A549 (cell line): ENCODE data around the gene ITCH. TPM values are rescaled to one million over a fixed set of nuclear protein-coding genes. Genes with fewer than 3 reads are reported as not detected.

Source experiments
- ATAC-seq, 2 experiments: fragments of 200-7000 bp in 1 of 2; fragments of >200 bp in 1 of 2; cut with Nextera tagmentation in 1 of 2; cut with Tn5 transposase in 1 of 2; 3 replicates each; pipeline versions ENCODE4 v1.8.0 to v1.9.1; 2018 to 2020; ENCODE audit warnings: mild to moderate bottlenecking in 1 of 2, moderate library complexity in 1 of 2
- CTCF ChIA-PET: fragments of 300-600 bp; sonication (Branson Sonifier 250); formaldehyde crosslinking; extraction: SDS; loops from one replicate; lab custom pipeline; 2021; ENCODE audit warnings: antibody characterized with exemption, inconsistent platforms; lab: Yijun Ruan, JAX
- POLR2A ChIA-PET: fragments of 350-600 bp; formaldehyde crosslinking; extraction: SDS; loops from one replicate; lab custom pipeline; 2021; ENCODE audit warnings: antibody characterized with exemption, inconsistent platforms; lab: Yijun Ruan, JAX
- DNase-seq, 2 experiments: peaks; one replicate each; pipeline versions ENCODE4 v3.0.0 to v3.0.0-alpha.2; 2011 to 2016; ENCODE audit warnings: low read depth in 1 of 2, low spot score in 1 of 2
- FAIRE-seq: peaks from 2 replicates; lab custom pipeline; 2011; peaks lifted over from hg19 to GRCh38; lab: Jason Lieb, UNC
- H3K27ac ChIP-seq, 2 experiments: fragments of >200 bp; sonication (Bioruptor Twin); formaldehyde crosslinking; 3 replicates each; pipeline ENCODE4 v1.5.1; 2016 to 2017
- H3K4me1 ChIP-seq: fragments of >200 bp; sonication (Bioruptor Twin); formaldehyde crosslinking; 3 replicates; pipeline ENCODE4 v1.6.1; 2016
- H3K4me2 ChIP-seq: fragments of >200 bp; sonication (Bioruptor Twin); formaldehyde crosslinking; 3 replicates; pipeline ENCODE4 v1.6.1; 2016
- H3K4me3 ChIP-seq: fragments of >200 bp; sonication (Bioruptor Twin); formaldehyde crosslinking; 3 replicates; pipeline ENCODE4 v1.5.1; 2016
- H3K9me3 ChIP-seq: fragments of >200 bp; sonication (Bioruptor Twin); formaldehyde crosslinking; 3 replicates; pipeline ENCODE4 v1.6.1; 2016
- ATOH8 ChIP-seq: fragments of 250-450 bp; sonication (Bioruptor Pico); IDR thresholded peaks from 2 replicates; pipeline ENCODE4 v1.5.0; 2020; ENCODE audit warnings: low read depth, mild to moderate bottlenecking, moderate library complexity
- CEBPB ChIP-seq, 2 experiments: fragments of >200 bp in 1 of 2; sonication (Bioruptor Twin) in 1 of 2; formaldehyde crosslinking in 1 of 2; IDR thresholded peaks; 2 replicates each; pipeline ENCODE4 v1.6.1; 2012 to 2016
- CHD4 ChIP-seq: fragments of 200-600 bp; sonication (generic); IDR thresholded peaks from 2 replicates; pipeline ENCODE4 v1.6.1; 2016; ENCODE audit warnings: antibody characterized with exemption, mild to moderate bottlenecking, borderline replicate concordance
- HES2 ChIP-seq: fragments of >200 bp; sonication (Bioruptor Twin); formaldehyde crosslinking; IDR thresholded peaks from 2 replicates; pipeline ENCODE4 v1.6.1; 2016
- JUN ChIP-seq, 2 experiments: fragments of >200 bp; sonication (Bioruptor Twin); formaldehyde crosslinking; IDR thresholded peaks; 2 replicates in 1 of 2; 3 replicates in 1 of 2; pipeline ENCODE4 v1.6.1; 2016 to 2017
- KDM1A ChIP-seq: fragments of 200-600 bp; sonication (generic); IDR thresholded peaks from 2 replicates; pipeline ENCODE4 v1.6.1; 2016; ENCODE audit warnings: low read depth, mild to moderate bottlenecking
- KDM5A ChIP-seq: fragments of 200-600 bp; sonication (generic); IDR thresholded peaks from 2 replicates; pipeline ENCODE4 v1.6.1; 2016; ENCODE audit warnings: antibody characterized with exemption, mild to moderate bottlenecking
- MAFK ChIP-seq: fragments of 450-650 bp; IDR thresholded peaks from 2 replicates; pipeline ENCODE4 v1.6.1; 2014; ENCODE audit not compliant: partially characterized antibody
- MAX ChIP-seq: IDR thresholded peaks from 2 replicates; pipeline ENCODE4 v1.6.1; 2012
- MAZ ChIP-seq: fragments of 150-350 bp; IDR thresholded peaks from 2 replicates; pipeline ENCODE4 v1.6.1; 2014; ENCODE audit warnings: antibody characterized with exemption, low read depth, low read length, borderline replicate concordance
- MYC ChIP-seq: IDR thresholded peaks from 2 replicates; pipeline ENCODE4 v1.6.1; 2012; ENCODE audit warnings: mild to moderate bottlenecking, inconsistent platforms, low read length, improper control_type of control experiment, borderline replicate concordance
- NPAS2 ChIP-seq: fragments of 250-450 bp; sonication (Bioruptor Pico); IDR thresholded peaks from 2 replicates; pipeline ENCODE4 v1.8.0; 2022; ENCODE audit warnings: mild to moderate bottlenecking, moderate library complexity, borderline replicate concordance
- NR3C1 ChIP-seq: fragments of >200 bp; sonication (Bioruptor Twin); formaldehyde crosslinking; IDR thresholded peaks from 3 replicates; pipeline ENCODE4 v1.6.1; 2017
- PHF8 ChIP-seq: fragments of 200-600 bp; sonication (generic); IDR thresholded peaks from 2 replicates; pipeline ENCODE4 v1.6.1; 2016; ENCODE audit warnings: low read depth, mild to moderate bottlenecking, antibody characterized with exemption, moderate library complexity, borderline replicate concordance
- POLR2AphosphoS2 ChIP-seq: conservative IDR thresholded peaks from 2 replicates; pipeline ENCODE4 v1.6.1; 2012; ENCODE audit warnings: low read length, improper control_type of control experiment, inconsistent platforms
- RAD21 ChIP-seq, 2 experiments: fragments of >200 bp in 1 of 2; sonication (Bioruptor Twin) in 1 of 2; formaldehyde crosslinking in 1 of 2; IDR thresholded peaks in 1 of 2; conservative IDR thresholded peaks in 1 of 2; 2 replicates in 1 of 2; 3 replicates in 1 of 2; pipeline ENCODE4 v1.6.1; 2012 to 2018; ENCODE audit warnings: inconsistent platforms in 1 of 2
- WGBS: methylation state at CpG from one replicate; pipeline ENCODE4 v1.1.6; 2017; ENCODE audit errors: missing lambda C conversion rate; 5-methylcytosine and 5-hydroxymethylcytosine counted together
- polyA plus RNA-seq, 4 experiments: library from polyadenylated mRNA; depleted of rRNA in 3 of 4; stranded (reverse); fragments of >200 nt; fragmentation: RNase III in 1 of 4; extraction: RNeasy Plus Mini Kit Qiagen cat#74134 plus additional on column Dnase treatment in 1 of 4; gene quantifications; 2 replicates in 3 of 4; 3 replicates in 1 of 4; pipeline ENCODE4 v1.2.3, GENCODE V29; 2011 to 2017
- TF ChIP-seq, protein P1 (sequence below): fragments of >200 bp; sonication (Bioruptor Twin); formaldehyde crosslinking; IDR thresholded peaks from 3 replicates; pipeline ENCODE4 v1.6.1; 2016
- TF ChIP-seq, protein P2 (sequence below): fragments of 250-450 bp; sonication (Bioruptor Pico); IDR thresholded peaks from 2 replicates; pipeline ENCODE4 v1.5.0; 2021; ENCODE audit warnings: mild to moderate bottlenecking, moderate library complexity, borderline replicate concordance
- TF ChIP-seq, protein P3 (sequence below): fragments of 200-600 bp; sonication (generic); IDR thresholded peaks from 2 replicates; pipeline ENCODE4 v1.6.1; 2016; ENCODE audit warnings: antibody characterized with exemption, mild to moderate bottlenecking, moderate library complexity

ITCH gene
- polyA plus RNA-seq, 2 of the 4 experiments (the other 2 are of a cell fraction): 23.9 to 24.4 TPM

DNA sequence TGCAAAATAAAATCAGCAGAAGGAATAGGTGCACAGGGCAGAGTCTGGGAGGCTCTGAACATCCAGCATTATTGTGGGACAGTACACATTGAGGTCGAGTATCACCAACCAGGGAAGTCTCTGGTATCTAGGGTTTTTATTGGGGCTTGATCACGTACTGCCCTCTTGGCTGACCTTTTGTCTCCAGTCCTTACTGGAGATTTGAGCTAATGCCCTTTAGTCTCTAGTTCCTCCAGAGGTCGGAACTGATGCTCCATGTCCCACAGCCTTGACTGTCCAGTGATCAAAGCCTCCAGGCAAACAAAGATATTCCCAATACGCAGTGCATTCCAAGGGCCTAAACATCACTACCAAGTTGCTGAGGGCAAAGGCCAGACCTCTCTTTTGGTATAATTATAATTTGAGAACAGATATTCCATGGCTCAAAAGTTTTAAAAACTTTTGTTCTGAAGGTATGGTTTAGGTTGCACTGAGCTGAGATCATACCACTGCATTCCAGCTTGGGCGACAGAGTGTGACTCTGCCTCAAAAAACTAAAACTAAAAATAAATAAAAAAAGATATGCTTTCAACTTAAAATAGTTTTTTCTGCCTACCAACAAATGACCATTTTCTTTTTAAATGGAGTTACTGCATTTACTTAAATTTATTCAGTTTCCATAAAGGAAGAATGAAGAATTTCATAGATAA, 96.3 kb downstream of the ITCH start:
- ChIA-PET POLR2A (no interaction called here), CTCF (interaction anchor here (0.9 to 4.5 kb wide), 3 partner anchors 14 to 147 kb away, joined by 3 to 26 read pairs (median 4); no protein-coding TSS in a partner anchor)
- Histone ChIP-seq H3K4me3 (no peak overlapping the region), H3K4me2 (no peak overlapping the region), H3K9me3 (no peaks in the 10 kb centered on the region), H3K4me1 (no peaks in the 10 kb centered on the region), H3K27ac (no peak overlapping the region)
- DNase-seq (no peak), FAIRE-seq (no peak), ATAC-seq (no peak)
- WGBS: 92% methylated on average over 5 of the region's 5 CpGs
- TF ChIP-seq NR3C1: no peak
- TF ChIP-seq NPAS2 (CRISPR knock-in tag): no peak
- TF ChIP-seq, protein P1, sequence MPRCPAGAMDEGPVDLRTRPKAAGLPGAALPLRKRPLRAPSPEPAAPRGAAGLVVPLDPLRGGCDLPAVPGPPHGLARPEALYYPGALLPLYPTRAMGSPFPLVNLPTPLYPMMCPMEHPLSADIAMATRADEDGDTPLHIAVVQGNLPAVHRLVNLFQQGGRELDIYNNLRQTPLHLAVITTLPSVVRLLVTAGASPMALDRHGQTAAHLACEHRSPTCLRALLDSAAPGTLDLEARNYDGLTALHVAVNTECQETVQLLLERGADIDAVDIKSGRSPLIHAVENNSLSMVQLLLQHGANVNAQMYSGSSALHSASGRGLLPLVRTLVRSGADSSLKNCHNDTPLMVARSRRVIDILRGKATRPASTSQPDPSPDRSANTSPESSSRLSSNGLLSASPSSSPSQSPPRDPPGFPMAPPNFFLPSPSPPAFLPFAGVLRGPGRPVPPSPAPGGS: no peak
- TF ChIP-seq CEBPB (IDR thresholded peaks at IDR 0.05): no peak
- TF ChIP-seq, protein P2, sequence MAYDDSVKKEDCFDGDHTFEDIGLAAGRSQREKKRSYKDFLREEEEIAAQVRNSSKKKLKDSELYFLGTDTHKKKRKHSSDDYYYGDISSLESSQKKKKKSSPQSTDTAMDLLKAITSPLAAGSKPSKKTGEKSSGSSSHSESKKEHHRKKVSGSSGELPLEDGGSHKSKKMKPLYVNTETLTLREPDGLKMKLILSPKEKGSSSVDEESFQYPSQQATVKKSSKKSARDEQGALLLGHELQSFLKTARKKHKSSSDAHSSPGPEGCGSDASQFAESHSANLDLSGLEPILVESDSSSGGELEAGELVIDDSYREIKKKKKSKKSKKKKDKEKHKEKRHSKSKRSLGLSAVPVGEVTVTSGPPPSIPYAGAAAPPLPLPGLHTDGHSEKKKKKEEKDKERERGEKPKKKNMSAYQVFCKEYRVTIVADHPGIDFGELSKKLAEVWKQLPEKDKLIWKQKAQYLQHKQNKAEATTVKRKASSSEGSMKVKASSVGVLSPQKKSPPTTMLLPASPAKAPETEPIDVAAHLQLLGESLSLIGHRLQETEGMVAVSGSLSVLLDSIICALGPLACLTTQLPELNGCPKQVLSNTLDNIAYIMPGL (CRISPR knock-in tag): no peak
- TF ChIP-seq, protein P3, sequence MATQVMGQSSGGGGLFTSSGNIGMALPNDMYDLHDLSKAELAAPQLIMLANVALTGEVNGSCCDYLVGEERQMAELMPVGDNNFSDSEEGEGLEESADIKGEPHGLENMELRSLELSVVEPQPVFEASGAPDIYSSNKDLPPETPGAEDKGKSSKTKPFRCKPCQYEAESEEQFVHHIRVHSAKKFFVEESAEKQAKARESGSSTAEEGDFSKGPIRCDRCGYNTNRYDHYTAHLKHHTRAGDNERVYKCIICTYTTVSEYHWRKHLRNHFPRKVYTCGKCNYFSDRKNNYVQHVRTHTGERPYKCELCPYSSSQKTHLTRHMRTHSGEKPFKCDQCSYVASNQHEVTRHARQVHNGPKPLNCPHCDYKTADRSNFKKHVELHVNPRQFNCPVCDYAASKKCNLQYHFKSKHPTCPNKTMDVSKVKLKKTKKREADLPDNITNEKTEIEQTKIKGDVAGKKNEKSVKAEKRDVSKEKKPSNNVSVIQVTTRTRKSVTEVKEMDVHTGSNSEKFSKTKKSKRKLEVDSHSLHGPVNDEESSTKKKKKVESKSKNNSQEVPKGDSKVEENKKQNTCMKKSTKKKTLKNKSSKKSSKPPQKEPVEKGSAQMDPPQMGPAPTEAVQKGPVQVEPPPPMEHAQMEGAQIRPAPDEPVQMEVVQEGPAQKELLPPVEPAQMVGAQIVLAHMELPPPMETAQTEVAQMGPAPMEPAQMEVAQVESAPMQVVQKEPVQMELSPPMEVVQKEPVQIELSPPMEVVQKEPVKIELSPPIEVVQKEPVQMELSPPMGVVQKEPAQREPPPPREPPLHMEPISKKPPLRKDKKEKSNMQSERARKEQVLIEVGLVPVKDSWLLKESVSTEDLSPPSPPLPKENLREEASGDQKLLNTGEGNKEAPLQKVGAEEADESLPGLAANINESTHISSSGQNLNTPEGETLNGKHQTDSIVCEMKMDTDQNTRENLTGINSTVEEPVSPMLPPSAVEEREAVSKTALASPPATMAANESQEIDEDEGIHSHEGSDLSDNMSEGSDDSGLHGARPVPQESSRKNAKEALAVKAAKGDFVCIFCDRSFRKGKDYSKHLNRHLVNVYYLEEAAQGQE: no peak
- TF ChIP-seq KDM5A: no peak
- no peak for TF ChIP-seq CHD4
- no peak for TF ChIP-seq RAD21 (conservative IDR thresholded peaks at IDR 0.05 in 1 of 2, IDR thresholded peaks at IDR 0.05 in 1 of 2)
- TF ChIP-seq MAFK: no peak
- no peak for TF ChIP-seq POLR2AphosphoS2
- TF ChIP-seq MYC: no peak
- no peak for TF ChIP-seq KDM1A
- no peak for TF ChIP-seq HES2
- TF ChIP-seq MAX: no peak
- no peak for TF ChIP-seq MAZ
- TF ChIP-seq PHF8: no peak
- no peak for TF ChIP-seq JUN (IDR thresholded peaks at IDR 0.05)
- TF ChIP-seq ATOH8 (CRISPR knock-in tag): no peak
